ENCODE results near the gene DPEP1.
"Not testable (repeated sequence)": the region's sequence is repeated elsewhere in the genome, so short reads cannot be mapped to it uniquely, and the experiment has no call there.

Gene DPEP1

GRCh38 chr16:89653656-89654295 is 40.3 kb downstream of the DPEP1 start:
- no peak for DNase-seq (ENCODE audit: low read depth)

- no peak for DNase-seq (ENCODE audit: low read depth)
Observed at GRCh38 chr16:89655062-89655643, 41.7 kb downstream of the DPEP1 start.

GRCh38 chr16:89656435-89657121 is 43.1 kb downstream of the DPEP1 start:
- no peak for DNase-seq (ENCODE audit: low read depth)

- peak; percentile 23 for DNase-seq (ENCODE audit: low read depth)
Observed at GRCh38 chr16:89657442-89658220, 44.2 kb downstream of the DPEP1 start, which contains the start of the genes CHMP1A and SPATA33. CHMP1A (minus strand) TSS chr16:89657708; CDS start chr16:89657588, 120 bp downstream. SPATA33 (plus strand) TSS chr16:89657836; CDS start chr16:89657912, 76 bp downstream.

- DNase-seq (ENCODE audit: low read depth), result no peak
Observed at GRCh38 chr16:89658221-89658879, 44.9 kb downstream of the DPEP1 start.

- DNase-seq (ENCODE audit: low read depth), result no peak
Observed at GRCh38 chr16:89660146-89660545, 46.7 kb downstream of the DPEP1 start.

GRCh38 chr16:89661215-89661614 is 47.8 kb downstream of the DPEP1 start:
- no peak for DNase-seq (ENCODE audit: low read depth)

- not testable (repeated sequence) for DNase-seq (ENCODE audit: low read depth)
Observed at GRCh38 chr16:89664238-89664637, 50.8 kb downstream of the DPEP1 start.

GRCh38 chr16:89667000-89667399 is 53.6 kb downstream of the DPEP1 start:
- DNase-seq (ENCODE audit: low read depth), result not testable (repeated sequence)

- DNase-seq (ENCODE audit: low read depth), result no peak
Observed at GRCh38 chr16:89667633-89668032, 54.2 kb downstream of the DPEP1 start.

- no peak for DNase-seq (ENCODE audit: low read depth)
Observed at GRCh38 chr16:89668790-89669158, 55.3 kb downstream of the DPEP1 start.

GRCh38 chr16:89669755-89670154 is 56.3 kb downstream of the DPEP1 start:
- no peak for DNase-seq (ENCODE audit: low read depth)

GRCh38 chr16:89670496-89671431 is 57.3 kb downstream of the DPEP1 start:
- DNase-seq (ENCODE audit: low read depth), result no peak

GRCh38 chr16:89671565-89671964 is 58.1 kb downstream of the DPEP1 start:
- not testable (repeated sequence) for DNase-seq (ENCODE audit: low read depth)

GRCh38 chr16:89672177-89672941 is 58.9 kb downstream of the DPEP1 start:
- DNase-seq (ENCODE audit: low read depth), result no peak

GRCh38 chr16:89678258-89678657 is 64.8 kb downstream of the DPEP1 start:
- DNase-seq (ENCODE audit: low read depth), result no peak

GRCh38 chr16:89685916-89686315 is 72.5 kb downstream of the DPEP1 start:
- DNase-seq (ENCODE audit: low read depth), result no peak

GRCh38 chr16:89686520-89687091 is 73.2 kb downstream of the DPEP1 start, which contains the start of gene CDK10:
CDK10 (plus strand) TSS chr16:89686689; CDS start chr16:89686711, 22 bp downstream.
- DNase-seq (ENCODE audit: low read depth), result no peak
